HG02588 (cell line): Measurements from ENCODE around the gene COMMD2.

Source experiments
- ATAC-seq: cut with Tn5 transposase; IDR thresholded peaks from one replicate; pipeline ENCODE4 v1.9.1; 2021; ENCODE audit warnings: mild to moderate bottlenecking, moderate library complexity; ENCODE audit not compliant: unreplicated experiment

Gene COMMD2

DNA sequence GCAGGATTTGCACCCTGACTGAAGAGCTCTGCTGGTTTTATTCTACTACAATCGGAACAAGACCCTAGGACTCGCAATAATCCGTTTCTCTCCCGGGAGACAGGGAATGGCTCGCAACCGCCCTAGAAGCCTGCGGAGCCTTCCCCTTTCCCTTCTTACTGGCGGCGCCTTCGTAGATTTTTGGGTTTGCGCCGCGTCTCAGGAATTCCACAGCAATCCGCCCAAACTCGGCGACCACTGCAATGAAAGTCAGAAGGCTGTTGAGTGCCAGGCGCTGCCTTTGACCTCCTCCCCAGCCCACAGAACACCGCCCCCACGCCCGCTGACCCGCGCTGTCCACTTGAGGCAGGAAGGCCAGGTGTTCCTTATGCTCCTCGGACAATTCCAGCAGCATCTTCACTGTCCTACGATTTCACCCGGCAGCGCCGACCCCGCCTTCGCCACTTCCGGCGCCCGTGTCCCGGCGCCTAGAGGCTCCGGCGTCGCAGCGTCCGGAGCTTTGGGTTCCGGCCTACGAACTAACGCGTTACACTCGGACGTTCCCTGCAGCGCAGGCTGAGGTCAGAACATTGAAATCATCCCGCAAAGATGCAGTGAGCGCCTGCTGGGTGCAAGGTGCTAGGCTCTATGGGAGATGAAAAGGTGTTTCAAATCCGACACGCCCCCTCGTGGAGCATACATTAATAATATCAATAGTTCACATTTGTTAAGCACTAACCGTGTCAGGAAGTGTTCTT lies at the start of gene COMMD2:
COMMD2 (minus strand) TSS at position 439 of the 737 bp plus-strand sequence; CDS start at position 394, 45 bp downstream.
- peak; percentile 98 for ATAC-seq

DNA sequence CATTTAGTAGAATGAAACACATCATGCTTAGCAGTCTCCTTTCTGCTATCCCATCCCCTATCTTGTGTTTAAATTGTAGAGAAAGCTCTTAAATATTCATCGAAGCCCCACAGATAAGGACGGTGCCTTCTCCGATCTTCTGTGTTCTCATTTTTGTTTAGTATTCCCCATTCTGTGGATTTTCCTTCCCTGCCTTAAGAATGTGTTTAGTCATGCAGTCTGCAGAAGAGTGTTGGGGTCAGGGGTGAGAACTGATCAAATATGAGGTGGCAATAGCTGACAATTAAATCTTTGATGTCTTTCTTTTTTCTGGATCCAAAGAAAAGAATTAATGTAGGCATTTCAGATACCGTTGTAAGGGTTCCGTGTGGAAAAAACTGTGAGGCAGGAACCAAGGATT lies 49.4 kb upstream of the COMMD2 start:
- no peak for ATAC-seq

DNA sequence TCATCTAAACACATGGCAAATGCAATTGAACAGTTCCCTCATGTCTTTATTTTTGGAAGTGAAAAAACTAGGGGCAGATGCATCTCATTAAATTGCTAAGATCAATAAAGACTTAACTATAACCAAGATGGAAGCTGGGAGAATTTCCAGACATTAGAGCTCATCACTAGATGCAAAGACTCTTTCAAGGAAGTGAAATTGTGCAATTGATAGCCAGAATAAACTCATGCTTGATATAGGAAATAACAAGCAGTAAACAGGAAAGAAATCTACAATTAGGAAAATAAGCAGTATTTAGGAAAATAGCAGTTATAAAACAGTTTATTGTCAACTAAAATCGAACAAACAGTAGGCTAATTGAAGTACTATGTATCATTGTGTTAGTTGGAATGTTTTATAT lies 48.9 kb upstream of the COMMD2 start:
- ATAC-seq = no peak

DNA sequence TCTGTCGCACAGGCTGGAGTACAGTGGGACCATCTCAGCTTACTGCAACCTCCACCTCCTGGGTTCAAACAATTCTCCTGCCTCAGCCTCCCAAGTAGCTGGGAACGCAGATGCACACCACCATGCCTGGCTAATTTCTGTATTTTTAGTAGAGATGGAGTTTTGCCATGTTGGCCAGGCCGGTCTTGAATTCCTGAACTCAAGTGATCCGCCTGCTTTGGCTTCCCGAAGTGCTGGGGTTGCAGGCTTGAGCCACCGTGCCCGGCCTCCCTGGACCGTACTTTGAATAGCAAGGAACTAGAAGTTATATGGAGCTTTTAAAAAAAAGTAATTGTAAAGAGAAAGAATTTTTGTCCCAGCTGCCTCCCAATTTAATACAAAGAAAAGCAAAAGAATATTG lies 48.4 kb upstream of the COMMD2 start:
- no peak for ATAC-seq

DNA sequence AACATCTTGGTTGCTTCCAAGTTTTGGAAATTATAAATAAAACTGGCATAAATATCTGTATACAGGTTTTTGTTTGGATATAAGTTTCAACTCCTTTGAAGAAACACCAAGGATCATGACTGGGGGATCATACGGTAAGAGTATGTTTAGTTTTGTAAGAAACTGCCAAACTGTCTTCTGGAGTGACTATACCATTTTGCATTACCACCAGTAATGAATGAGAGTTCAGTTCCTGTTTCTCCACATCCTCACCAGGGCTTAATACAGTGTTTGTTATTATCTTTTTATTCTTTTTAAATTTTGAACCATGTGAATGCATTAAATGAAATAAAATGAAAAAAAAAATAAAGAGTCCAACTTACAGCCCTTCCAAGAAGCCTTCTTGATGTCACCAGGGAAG lies 43.7 kb upstream of the COMMD2 start:
- no peak for ATAC-seq

DNA sequence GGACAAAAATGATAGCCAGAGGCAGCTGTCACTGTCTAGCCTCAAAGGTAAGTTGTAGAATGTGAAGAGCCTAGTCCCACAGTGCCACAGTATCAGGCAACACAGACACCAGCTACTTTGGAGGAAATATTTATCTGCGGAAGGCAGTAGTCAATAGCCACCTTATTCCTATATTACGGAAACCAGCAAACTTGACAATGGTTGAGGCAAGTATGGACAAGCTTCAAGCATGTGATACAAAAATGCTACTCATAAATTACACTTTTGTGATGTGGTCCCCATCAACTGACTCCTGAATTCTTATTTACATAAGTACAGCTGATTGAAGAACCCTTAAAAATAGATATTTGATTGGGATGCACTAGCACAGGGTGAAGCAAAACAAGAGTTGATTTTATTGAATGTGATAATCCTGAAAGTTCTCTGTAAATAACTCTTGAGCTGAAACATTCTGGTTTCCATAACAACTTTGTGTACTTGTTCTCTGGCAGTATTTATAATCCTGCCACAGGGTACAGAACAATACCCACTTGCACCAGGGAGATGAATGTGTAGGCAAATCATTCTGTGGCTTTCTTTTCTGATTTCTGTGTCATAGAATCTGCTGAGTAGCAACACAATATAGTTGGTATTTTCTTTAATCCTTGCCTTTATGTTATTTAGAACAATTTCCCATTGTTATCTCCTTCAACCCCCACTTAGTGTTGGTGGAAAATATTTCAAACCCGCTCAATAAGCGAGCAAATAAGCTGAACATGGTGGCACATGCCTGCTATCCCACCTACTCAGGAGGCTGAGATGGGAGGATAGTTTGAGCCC lies 40.4 kb upstream of the COMMD2 start, which contains the start of gene ANKUB1:
ANKUB1 (minus strand) TSS at position 103 of the 819 bp plus-strand sequence. CDS start 188 bp downstream, outside the sequence.
- no peak for ATAC-seq

DNA sequence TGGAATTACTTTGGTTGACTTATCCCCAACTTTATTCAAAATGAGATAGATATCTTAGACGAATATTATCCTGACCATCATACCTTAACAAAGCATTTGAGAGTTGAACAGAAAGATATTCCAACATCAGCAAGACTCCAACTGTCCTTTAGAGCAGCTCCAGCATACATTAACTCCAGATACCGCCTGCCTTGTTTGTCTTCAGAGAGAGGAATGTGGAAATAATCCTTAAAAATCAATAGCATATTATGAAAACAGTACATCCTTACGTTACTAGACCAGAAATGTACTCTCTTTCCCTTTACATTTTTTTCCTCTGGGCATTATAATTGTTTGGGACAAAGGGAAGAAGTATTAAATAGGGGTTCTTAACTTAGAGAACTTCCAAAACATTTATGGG lies 38.4 kb upstream of the COMMD2 start:
- ATAC-seq = no peak

DNA sequence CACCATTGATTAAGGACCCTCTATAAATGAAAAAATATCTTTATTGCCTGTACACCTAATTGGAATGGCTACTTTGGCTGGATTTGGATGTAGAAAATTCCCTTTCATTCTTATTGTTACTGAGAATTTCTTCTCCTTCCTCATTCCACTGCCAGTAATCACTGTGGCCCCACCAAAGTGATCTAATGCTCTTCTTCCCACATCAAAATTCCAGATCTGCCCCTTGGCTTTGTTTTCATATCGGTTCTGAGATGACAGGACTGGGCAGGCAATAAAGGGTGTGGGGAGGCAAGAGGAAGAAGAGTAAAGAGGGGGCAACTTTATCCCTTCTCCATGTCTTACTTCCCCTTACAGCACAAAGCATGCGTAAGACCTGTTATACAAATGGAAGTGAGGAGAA lies 38.0 kb upstream of the COMMD2 start:
- ATAC-seq = no peak

DNA sequence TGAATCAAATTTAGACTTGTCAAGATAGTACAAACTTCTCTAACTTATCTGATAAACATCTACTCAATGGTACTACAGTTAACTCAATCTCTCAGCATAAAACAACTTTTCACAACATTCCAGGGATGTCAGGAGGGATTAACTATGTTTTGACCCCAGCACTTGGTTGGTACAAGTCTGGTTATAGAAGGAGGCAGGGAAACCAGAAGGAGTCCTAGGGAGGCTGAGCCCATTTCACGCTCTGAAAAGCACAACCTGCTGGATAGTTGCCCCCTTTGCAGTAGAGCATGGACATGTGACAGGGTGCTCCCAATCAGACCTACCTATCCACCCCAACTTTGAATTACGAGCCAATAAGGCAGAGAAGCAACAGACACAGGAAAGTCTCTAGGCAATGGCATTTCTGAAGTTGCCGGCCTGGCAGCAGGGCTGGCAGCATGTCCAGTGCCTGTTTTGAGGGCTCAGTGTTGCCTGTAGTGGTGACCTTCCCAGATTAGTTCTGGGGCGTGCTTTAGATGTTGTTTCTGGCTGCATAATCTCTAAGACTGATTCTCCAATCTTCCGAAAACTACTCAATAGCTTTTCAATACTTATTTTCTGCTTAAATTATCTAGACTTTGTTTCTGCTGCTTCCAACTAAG lies 31.9 kb upstream of the COMMD2 start:
- no peak for ATAC-seq

DNA sequence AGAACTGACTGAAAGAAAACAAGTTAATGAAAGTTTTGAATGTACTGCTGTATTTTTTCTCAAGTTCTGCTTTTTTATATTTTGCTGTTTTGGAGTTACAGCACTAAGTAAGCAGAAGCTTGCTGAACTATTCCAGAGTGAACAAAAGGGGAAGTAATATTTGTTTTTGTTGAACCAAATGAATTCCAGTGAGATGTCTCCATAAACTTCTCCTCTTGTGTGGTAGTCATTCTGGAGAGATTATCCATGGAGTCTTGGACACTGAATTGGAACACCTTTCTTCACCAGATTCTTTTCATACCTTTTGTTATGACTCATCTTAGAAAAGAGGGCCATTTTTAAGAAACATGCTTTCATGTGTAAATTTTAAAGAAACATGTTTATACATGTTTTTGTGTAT lies 31.3 kb upstream of the COMMD2 start:
- ATAC-seq = no peak

DNA sequence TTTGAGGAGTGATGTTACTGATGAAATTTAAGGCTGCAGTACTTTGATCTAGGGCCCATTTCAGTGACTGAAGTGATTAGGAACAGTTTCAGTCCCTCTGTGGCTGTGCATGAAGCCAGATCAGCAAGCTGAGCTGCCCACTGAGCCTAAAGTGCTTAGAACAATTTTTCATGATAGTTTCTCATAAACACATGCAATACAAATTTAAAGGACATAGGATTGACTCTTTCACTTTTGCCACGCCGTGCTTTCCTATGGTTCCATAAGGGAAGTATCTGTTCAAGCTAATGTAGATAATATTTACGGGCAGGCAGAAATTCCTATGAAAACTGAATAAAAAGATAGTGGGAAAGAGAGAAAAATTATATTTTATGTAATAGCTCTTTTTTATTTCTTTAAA lies 29.5 kb upstream of the COMMD2 start:
- no peak for ATAC-seq

DNA sequence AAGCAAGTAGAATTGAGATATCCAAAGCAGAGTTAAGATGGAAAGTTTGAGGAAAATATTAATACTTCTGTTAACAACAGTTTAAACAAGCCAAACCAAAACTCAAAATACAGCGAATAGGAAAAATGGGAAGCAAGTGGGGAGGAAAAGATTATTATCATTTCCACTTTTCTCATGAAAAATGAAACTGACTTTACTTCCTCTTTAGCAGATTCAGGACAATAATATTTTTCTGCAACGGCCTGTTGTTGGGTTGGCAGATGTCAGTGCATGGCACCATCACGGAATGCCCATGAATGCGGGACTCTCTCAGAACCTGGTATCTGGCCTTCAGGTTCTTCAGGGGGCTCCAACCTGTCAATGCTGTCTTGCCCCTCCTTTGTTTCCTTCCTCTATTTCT lies 28.9 kb upstream of the COMMD2 start:
- ATAC-seq = no peak

DNA sequence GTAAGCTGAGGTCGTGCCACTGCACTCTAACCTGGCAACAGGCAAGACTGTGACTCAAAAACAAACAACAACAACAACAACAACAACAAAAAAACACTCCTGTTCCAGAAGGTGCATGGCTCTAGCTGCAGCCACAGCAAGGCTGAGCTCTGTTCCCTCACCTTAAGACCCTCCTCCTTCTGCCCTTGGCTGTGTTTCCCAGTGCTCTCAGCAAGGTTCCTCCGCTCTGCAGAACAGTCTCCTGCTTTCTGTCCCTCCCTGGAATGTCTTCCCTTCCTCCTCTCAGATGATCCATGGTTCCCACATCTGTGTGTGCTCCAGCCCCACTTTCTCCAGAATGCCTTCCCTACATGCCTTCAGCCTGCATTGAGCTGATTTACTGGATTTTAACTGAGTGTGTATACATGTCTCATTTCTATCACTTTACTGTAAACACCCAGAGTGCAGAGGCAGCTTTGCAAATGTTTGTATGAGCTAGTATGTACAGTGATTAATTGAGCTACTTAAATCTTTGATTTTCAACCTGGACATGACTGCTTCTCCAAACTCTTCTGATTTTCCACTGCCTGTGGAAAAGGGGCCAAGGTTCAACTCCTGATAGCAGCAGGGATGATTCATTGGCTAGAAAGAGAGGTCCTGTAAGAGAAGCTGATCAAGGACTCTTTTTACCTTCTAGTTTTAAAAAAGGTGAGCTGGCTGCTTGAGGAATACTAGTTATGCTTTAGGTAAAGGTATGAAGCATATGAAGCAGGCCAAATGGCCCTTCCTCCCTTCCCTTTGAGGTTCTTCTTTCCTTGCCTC lies 25.3 kb upstream of the COMMD2 start:
- ATAC-seq = no peak

DNA sequence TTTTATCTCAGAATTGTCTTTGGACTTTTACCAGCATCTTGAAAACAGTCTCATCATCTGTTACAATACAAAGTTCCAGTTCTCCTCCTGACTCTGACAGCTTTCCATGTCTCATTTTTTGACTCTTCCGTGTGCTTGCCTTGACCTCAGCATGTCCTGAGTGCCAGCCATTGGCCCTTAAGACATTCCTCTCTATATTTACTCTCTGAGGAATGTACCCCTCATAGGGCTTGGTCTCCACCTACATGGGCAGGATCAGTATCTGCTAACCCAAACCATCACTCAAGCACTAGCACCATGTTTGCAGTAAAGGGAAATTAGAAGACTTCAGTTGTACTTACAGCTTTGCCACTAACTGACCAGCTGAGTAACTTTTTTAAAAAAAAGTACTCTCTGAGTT lies 23.9 kb upstream of the COMMD2 start:
- ATAC-seq = no peak

DNA sequence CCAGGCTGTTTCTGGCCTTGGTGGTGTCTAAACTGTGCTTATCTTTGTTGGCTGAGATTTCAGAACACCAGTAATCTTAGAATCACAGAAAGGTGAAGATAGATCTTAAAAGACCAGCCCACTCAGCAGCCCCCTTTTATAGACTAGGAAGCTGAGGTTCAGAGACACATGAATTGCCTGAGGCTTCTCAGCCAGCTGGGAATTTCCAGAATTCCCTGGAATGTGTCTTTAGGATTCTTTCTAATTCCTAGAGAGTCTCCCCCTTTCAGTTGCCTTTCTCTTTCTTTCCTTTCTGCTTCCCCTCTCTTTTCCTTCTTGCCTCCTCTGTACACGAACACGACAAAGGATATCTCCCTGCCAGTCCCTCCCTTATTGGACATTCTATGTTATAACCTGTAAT lies 20.6 kb upstream of the COMMD2 start:
- ATAC-seq = no peak

DNA sequence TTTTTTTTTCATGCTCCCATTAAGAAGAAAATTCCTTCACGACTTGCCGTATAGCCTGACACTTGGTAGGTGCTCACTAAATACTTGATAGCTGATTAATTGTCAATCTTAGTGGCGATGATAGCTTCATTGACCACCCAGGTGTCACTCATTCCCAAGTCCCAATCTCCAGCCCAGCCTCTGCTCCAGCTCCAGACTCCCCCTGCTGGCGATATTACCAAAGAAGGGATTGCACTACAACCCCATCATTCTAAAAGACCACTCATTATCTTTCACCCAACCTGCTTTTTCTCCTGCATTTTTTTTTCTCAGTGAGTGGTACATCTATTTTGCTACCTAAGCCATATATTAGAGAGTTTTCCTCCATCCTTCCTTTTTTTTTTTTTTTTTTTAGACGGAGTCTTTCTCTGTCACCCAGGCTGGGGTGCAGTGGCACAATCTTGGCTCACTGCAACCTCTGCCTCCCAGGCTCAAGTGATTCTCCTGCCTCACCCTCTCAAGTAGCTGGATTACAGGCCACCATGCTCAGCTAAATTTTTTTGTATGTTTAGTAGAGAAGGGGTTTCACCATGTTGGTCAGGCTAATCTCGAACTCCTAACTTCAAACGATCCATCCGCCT lies 19.5 kb upstream of the COMMD2 start:
- ATAC-seq = peak; percentile 45

DNA sequence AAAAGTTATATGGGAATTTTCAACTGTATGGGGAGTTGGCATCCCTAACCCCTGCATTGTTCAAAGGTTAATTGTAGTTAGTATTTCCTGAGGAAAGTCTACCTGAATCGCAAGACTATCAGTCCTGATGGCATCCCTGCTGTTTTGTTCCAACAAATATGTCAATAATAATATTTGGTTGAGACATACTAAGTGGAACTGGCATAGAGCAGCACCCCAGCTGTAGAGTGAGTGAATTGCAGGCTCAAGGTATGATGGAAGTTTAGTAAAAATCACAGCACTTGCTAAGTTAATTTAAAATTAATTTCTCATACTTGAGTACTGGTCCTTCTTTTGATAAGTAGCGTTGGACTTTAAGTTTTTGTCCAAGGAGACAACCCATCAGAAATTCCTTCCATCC lies 18.0 kb upstream of the COMMD2 start:
- no peak for ATAC-seq

DNA sequence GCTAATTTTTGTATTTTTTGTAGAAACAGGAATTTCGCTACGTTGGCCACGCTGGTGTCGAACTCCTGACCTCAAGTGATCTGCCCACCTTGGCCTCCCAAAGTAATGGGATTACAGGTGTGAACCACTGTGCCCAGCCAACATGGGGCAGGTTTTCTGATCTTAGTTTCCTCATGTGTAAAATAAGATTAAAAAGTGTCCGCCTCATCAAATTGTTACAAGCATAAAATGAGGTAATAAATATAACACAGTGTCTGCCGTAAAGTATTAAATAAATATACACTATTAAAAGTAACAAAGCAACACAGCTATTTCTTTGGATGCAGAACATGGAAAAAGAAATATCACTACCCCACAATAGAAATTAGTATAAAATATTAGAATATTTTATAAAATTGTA lies 16.4 kb upstream of the COMMD2 start:
- no peak for ATAC-seq

DNA sequence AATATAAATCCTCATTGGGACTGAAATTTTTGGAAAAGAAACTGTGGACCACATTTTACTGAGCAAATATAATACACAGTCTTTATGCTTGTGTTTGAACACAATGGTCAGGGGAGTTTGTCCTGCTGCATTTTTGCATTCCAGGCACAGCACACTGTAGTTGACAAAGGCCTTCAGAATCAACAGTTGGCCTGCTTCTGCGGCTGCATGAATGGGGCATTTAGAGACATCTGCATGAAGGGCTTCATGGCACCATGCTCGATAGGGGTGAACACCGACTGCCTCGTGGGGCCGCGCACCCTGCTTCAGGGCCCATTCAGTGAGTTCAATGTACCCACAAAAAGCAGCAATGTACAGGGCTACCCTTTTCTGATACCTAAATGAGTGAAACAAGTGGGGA lies 15.4 kb upstream of the COMMD2 start:
- no peak for ATAC-seq

DNA sequence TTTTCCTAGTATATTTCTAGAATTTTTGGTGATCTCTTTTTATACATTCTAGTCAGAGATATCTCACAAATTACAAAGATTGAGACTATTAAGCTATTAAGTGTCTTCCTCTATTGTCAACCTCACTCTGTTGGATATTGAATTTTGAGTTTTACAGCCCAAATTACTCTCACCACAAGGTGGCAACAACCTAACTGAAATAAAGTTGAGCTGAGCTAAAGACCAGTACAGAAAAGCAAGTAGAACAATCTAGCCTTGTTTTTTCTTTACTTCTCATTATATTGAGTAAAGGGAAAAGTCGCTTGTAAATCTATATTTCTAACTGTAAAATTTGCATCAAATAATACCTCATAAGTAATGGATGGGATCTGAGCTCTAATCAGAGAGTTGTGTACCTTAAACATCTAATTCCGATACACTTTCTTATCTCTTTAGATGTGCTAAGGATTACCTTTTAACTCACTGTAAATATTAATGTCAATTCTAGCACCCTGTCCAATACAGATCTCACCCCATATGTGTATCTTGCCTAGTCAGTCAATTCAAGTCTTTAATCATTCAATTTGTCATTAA lies 13.6 kb upstream of the COMMD2 start:
- no peak for ATAC-seq
